HG03039 (cell line): Measurements from ENCODE around the gene HDX.
"Not testable (repeated sequence)": the region's sequence is repeated elsewhere in the genome, so short reads cannot be mapped to it uniquely, and the experiment has no call there.

Experiments used
- ATAC-seq: cut with Tn5 transposase; IDR thresholded peaks from one replicate; pipeline ENCODE4 v1.9.1; 2021; ENCODE audit warnings: mild to moderate bottlenecking, moderate library complexity; ENCODE audit not compliant: unreplicated experiment

HDX gene, protein sequence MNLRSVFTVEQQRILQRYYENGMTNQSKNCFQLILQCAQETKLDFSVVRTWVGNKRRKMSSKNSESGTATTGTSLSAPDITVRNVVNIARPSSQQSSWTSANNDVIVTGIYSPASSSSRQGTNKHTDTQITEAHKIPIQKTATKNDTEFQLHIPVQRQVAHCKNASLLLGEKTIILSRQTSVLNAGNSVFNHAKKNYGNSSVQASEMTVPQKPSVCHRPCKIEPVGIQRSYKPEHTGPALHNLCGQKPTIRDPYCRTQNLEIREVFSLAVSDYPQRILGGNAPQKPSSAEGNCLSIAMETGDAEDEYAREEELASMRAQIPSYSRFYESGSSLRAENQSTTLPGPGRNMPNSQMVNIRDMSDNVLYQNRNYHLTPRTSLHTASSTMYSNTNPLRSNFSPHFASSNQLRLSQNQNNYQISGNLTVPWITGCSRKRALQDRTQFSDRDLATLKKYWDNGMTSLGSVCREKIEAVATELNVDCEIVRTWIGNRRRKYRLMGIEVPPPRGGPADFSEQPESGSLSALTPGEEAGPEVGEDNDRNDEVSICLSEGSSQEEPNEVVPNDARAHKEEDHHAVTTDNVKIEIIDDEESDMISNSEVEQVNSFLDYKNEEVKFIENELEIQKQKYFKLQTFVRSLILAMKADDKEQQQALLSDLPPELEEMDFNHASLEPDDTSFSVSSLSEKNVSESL

GRCh38 chrX:84501798-84502628 lies at the start of gene HDX:
Gene HDX (minus strand): TSS chrX:84502453. CDS start chrX:84475397, 27,056 bp downstream.
- peak; percentile 96 for ATAC-seq

GRCh38 chrX:84541315-84541714 lies 39.1 kb upstream of the HDX start:
- ATAC-seq = not testable (repeated sequence)

- not testable (repeated sequence) for ATAC-seq
Observed at GRCh38 chrX:84537627-84538026, 35.4 kb upstream of the HDX start.

- no peak for ATAC-seq
Observed at GRCh38 chrX:84488426-84488825, 13.8 kb downstream of the HDX start.

DNA sequence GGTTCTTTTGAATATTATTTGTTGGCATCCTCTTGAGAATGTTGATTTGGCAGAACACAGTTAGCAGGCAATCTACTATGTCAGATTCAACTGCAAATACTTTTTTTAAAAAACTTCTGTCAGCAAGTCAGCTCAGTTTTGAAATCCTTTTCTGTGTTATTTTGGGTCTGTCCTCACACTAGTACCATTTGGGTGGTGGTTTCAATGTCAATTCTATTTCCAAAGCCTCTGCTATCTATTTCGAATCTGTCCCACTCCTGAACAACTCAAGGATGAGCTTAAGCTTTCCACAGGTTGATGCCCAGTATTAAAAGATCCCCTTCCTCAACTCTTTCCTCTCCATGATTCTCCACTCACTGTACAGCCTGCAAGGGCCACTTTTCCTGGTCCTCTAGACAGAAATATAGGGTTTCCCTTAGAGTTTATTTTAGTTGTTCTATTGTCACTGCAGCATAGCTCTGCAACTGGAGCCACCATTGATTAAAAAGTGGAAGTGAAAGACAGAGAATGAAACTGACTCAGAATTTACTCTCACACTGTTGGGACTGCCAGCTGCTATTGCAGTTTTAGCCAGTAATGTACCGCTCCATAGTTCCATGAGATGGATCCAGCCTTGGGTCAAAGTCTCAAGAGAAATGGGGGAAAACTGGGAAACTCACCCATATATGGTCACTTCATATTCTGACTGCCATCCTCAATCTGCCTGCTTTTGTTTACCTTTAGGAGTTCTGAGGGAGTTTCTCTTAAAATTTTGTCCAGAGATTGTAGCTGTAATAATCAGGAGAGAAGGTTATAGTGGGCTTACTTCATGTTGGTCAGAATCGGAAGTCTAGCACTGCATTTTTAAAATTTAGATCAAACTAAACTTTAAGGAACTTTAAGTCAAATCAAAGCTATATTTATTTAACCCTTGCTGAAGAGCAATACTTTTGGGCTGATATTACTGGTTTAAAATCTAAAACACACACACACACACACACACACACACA lies 14.6 kb downstream of the HDX start:
- peak; percentile 100 for ATAC-seq

DNA sequence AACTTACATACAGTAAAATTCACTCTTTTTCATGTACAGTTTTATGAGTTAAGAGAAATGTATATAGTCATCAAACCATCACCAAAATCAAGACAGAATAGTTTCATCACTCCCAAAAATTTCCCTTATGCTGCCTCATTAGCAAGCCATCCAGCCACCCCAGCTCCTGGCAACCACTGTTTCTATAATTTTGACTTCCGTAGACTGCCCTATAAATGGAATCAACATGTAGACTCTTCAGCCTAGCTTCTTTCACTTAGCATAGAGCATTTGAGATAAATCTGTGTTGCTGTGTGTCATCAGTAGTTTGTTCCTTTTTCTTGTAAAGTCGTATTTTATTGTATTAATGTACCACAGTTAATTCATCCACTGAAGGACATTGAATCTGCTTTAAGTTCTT lies 23.2 kb downstream of the HDX start:
- ATAC-seq = no peak

DNA sequence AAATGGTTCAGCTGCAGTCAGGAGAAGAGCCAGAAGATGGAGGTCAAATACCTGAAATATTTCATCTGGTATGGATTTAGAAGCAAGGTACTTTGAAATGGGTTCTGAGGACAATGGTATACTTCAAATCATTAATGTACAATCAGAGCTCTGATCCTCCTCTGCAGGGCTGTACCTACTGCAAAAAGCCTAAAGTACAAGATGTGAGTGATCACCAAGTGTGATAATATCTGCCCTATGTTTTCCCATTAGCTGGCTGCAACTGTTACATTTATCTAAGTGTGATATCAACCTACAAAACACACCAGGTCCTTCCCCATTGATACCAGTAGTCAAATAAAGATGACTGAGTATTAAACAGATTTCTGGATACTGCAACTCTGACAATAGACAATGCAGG lies 25.1 kb downstream of the HDX start:
- ATAC-seq = no peak

DNA sequence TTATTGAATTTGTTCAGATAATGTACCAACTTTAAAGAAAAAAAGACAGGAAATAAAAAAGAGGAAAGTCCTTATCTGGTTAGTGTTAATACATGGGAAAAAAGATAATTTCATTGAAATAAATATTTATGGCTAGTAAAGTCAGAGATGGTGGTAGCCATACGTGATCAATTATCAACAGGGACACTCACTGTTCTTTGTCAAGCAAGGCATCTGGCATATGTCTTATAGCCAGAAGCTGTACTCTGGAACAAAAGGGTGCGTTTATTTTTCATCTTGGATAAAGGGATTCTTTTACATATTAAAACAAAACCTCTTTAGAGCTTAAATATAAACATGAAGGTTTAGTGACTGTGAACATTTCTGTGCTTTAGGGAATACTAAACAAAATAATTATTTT lies 26.7 kb downstream of the HDX start:
- ATAC-seq = no peak

DNA sequence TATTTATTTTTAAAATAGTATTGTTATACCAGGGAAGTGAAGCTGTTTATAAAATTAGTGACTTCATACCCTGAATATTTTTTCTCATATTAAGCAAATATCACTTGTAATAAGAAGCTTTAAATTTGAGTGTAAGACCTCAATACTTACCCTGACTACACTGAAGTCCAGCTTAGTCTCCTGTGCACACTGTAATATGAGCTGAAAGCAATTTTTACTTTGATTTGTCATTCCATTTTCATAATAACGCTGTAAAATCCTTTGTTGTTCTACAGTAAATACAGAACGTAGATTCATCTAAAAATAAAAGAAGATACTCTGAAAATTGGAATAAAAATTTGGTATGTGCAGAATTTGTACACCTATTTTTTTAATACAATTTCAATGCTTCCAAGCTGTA lies 27.2 kb downstream of the HDX start:
- no peak for ATAC-seq

GRCh38 chrX:84469226-84469625 lies 33.0 kb downstream of the HDX start:
- ATAC-seq = no peak

- ATAC-seq = no peak
Observed at GRCh38 chrX:84467898-84468297, 34.4 kb downstream of the HDX start.

DNA sequence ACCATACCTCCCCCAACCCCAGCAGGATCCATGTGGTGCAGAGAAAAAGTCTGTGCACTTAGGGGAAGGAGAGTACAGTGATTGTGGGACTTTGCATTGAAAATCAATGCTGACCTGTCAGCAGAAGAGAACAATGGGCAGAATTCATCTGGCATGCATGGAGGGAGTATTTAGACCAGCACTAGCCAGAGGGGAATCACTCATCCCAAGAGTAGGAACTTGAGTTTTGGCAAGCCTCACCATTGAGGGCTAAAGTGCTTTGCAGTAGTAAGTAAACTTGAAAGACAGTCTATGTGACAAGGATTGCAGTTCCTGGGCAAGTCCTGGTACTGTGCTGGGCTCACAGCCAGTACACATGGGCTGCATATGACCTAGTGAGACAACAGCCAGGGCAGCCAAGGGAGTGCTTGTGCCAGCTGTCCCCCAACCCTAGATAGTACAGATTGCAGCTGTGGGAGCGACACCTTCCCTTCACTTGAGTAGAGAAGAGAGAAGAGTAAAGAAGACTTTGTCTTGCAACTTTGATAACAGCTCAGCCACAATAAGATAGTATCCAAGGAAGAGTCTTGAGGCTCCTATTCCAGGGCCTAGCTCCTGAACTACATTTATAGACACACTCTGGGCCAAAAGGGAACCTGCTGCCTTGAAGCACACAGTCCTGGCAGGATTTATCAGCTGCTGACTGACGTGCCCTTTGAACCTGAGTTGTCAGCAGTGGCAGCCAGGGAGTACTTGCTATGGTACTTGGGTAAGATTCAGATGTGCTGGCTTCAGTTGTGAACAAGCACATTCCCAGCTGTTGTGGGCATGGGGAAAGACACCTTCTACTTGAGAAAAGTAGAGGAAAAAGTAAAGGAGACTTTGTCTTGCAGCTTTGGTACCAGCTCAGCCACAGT lies 48.7 kb downstream of the HDX start:
- no peak for ATAC-seq

DNA sequence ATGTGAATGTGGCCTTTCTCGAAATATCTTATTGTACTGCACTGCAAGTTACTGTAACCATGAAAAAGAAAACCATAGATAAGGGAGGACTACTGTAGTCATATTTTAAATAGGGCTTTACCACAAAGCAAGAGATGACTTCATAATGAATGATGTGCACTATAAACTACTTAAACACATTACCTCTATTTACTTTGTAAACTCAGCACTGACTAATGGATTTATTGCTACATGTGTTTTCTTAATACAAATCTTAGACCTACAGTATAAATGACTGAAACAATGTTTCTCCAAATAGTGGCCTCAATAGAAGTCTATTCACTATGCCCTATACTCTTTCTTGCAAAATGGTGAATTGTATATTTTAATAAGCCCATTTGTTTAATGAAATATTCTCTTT lies 61.1 kb downstream of the HDX start:
- ATAC-seq = no peak

DNA sequence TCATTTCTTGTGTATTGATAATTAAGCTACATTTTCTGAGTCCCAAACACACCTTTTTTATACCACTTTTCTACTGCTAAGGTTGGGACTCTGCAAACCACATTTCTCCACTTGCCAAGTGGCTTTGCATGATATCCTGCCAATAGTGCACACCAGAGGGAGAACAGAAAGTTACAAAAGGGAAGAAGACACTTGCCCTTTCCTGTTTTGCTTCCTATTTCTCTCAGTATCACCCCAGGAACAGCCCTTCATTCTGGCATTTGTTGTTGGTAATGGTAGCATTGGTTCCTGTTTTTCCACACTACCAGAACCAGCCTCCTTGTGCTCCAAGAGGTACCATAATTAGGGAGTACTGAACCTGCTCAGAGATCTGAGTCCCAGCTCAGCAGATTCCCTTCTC lies 87.1 kb downstream of the HDX start:
- ATAC-seq = no peak

GRCh38 chrX:84363663-84364062 lies 138.6 kb downstream of the HDX start:
- no peak for ATAC-seq

DNA sequence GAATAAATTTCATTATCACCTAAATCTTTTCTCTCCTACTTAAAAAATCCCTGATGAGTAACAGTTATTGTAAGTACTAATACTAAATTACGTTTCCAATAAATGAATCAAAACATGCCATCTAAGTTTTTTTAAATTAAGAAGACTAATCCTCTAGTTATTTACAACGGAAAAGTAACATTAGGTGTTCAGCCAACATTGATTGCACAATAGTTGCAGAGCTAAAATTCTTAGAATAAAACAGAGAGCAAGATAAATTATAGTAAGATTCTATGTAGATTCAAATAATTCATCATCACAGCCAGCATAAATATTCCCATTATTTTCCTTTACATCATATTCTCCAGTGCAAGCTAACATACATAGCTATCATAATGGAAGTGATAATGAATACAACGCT lies 139.2 kb downstream of the HDX start:
- no peak for ATAC-seq

DNA sequence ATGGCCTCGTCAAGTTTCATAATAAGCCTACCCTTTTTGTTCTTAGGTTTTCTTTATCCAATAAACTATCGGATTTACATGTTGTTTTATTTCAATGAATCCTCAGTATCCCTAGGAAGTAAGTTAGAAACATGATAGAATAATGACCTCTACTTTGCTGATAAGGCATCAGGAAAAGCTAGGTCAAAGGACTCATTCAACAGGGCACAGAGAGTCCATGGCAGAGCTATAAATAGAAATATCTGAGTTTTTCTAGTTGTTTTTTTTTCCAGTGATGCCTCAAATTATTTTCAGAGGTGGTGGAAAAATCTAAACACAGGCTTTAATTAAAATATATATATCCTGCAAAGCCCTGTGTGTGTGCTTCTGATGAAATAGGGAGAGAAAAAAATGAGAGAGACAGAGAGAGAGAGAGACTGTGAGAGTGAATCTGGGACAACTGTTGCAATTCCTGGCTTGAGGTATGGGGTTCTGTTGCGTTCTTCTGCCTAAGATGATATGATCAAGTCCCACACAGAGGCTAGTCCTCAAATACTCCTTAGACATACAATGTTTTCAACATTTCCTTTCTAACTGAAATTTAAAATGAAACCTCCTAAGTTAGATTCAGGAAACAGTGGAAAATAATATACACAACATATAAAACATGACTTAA lies 139.9 kb downstream of the HDX start:
- ATAC-seq = no peak

- no peak for ATAC-seq
Observed at GRCh38 chrX:84358271-84358670, 144.0 kb downstream of the HDX start.

DNA sequence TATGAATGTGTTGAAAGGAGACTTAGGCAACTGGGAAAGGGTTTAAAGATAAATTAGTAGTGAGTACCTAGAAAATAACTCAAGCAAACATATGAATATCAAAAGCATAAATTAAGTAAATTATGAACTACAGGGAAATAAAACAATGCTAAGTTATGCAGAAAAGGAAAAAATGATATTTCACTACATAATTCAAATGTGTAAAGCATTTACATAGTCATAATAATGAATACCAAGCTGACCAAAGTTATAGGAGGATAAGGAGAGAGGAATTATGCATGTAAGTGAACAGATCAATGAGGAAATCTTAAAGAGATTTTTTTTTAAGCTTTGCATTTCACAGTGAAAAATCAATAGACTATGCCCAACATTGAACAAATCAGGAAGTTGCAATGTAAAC lies 145.0 kb downstream of the HDX start:
- no peak for ATAC-seq
